Panc1 (cell line): ENCODE results near the gene CKAP5.

Experiments
- CTCF ChIP-seq: fragments of 450-650 bp; IDR thresholded peaks from 2 replicates; pipeline ENCODE4 v1.5.1; 2017; ENCODE audit warnings: mild to moderate bottlenecking
- POLR2AphosphoS5 ChIP-seq: IDR thresholded peaks from 2 replicates; pipeline ENCODE4 v1.6.1; 2012; ENCODE audit warnings: mild to moderate bottlenecking, low read depth, low read length, moderate library complexity
- REST ChIP-seq, 2 experiments: IDR thresholded peaks; 2 replicates each; pipeline ENCODE4 v1.6.1; 2011 to 2012; ENCODE audit warnings: low read depth in 2 of 2, control low read depth in 1 of 2, low read length in 1 of 2, mild to moderate bottlenecking in 1 of 2, moderate library complexity in 1 of 2; ENCODE audit not compliant: insufficient read depth in 1 of 2
- SIN3A ChIP-seq: IDR thresholded peaks from 2 replicates; pipeline ENCODE4 v1.6.1; 2012; ENCODE audit warnings: low read depth, mild to moderate bottlenecking, low read length, moderate library complexity, borderline replicate concordance; ENCODE audit not compliant: insufficient read depth
- TCF7L2 ChIP-seq: IDR thresholded peaks from 2 replicates; pipeline ENCODE4 v1.6.1; 2011; ENCODE audit warnings: mild to moderate bottlenecking, low read depth, low read length, inconsistent platforms

- TF ChIP-seq CTCF (no peak), REST (IDR thresholded peaks at IDR 0.05; ENCODE audit: insufficient read depth in 1 of 2, low read depth in 2 of 2, low read length in 1 of 2) (no peak), SIN3A (no peak), POLR2AphosphoS5 (no peak), TCF7L2 (no peak)
Measured at GRCh38 chr11:46778416-46778815, 67.7 kb downstream of the CKAP5 start.
